PC-3 (cell line): ENCODE data around the gene TBPL1. TPM values are rescaled to one million over a fixed set of nuclear protein-coding genes. Genes with fewer than 3 reads are reported as not detected.
"Not testable (repeated sequence)": the region's sequence is repeated elsewhere in the genome, so short reads cannot be mapped to it uniquely, and the experiment has no call there.

Experiments
- ATAC-seq: fragments of 200-7000 bp; cut with Tn5 transposase; 2 replicates; pipeline ENCODE4 v1.9.1; 2020; ENCODE audit warnings: mild to moderate bottlenecking, moderate library complexity
- BruUV-seq: library from RNA; stranded (reverse); fragments of 400-500 nt; replicated peaks from 2 replicates; lab custom pipeline; 2021; lab: Mats Ljungman, UMichigan
- CTCF ChIA-PET: fragments of 300-600 bp; sonication (Branson Sonifier 250); formaldehyde crosslinking; loops from one replicate; lab custom pipeline; 2022; ENCODE audit warnings: antibody characterized with exemption; lab: Charles Lee
- POLR2A ChIA-PET: fragments of 300-600 bp; sonication (Branson Sonifier 250); formaldehyde crosslinking; loops from one replicate; lab custom pipeline; 2022; ENCODE audit warnings: antibody characterized with exemption; ENCODE audit not compliant: unreplicated experiment; lab: Charles Lee
- DNase-seq: peaks from one replicate; pipeline ENCODE4 v3.0.0-alpha.2; 2015
- H2AFZ ChIP-seq: fragments of 300-600 bp; sonication (generic); 2 replicates; pipeline ENCODE4 v1.6.0; 2016; ENCODE audit warnings: antibody characterized with exemption, low read length
- H3F3A ChIP-seq: fragments of 300-600 bp; sonication (generic); one replicate; pipeline ENCODE4 v1.6.0; 2017; ENCODE audit warnings: antibody characterized with exemption, low read length, control low read depth, mild to moderate bottlenecking; ENCODE audit not compliant: unreplicated experiment
- H3K27ac ChIP-seq: fragments of 300-600 bp; sonication (generic); 2 replicates; pipeline ENCODE4 v1.5.1; 2016; ENCODE audit warnings: mild to moderate bottlenecking, low read length
- H3K27me3 ChIP-seq: fragments of 300-600 bp; sonication (generic); 2 replicates; pipeline ENCODE4 v1.6.1; 2016; ENCODE audit warnings: low read length, mixed read lengths
- H3K36me3 ChIP-seq: fragments of 300-600 bp; sonication (generic); 2 replicates; pipeline ENCODE4 v1.6.1; 2016; ENCODE audit warnings: low read depth, mixed run types, low read length, mixed read lengths
- H3K4me1 ChIP-seq: fragments of 300-600 bp; sonication (generic); 2 replicates; pipeline ENCODE4 v1.5.1; 2016; ENCODE audit warnings: low read length; ENCODE audit not compliant: insufficient read depth
- H3K4me2 ChIP-seq: fragments of 300-600 bp; sonication (generic); 2 replicates; pipeline ENCODE4 v1.6.0; 2016; ENCODE audit warnings: low read length
- H3K4me3 ChIP-seq: fragments of 300-600 bp; sonication (generic); 2 replicates; pipeline ENCODE4 v1.5.1; 2016; ENCODE audit warnings: mild to moderate bottlenecking, low read length, mixed read lengths
- H3K79me2 ChIP-seq: fragments of 300-600 bp; sonication (generic); 2 replicates; pipeline ENCODE4 v1.6.1; 2017; ENCODE audit warnings: low read length, mixed read lengths
- H3K9ac ChIP-seq: fragments of 300-600 bp; sonication (generic); 2 replicates; pipeline ENCODE4 v1.6.0; 2016; ENCODE audit warnings: mild to moderate bottlenecking, low read length
- H3K9me2 ChIP-seq: fragments of 300-600 bp; sonication (generic); replicated peaks from 2 replicates; pipeline ENCODE4 v1.6.1; 2016; ENCODE audit warnings: mixed run types, low read length, mixed read lengths
- H3K9me3 ChIP-seq: fragments of 300-600 bp; sonication (generic); 2 replicates; pipeline ENCODE4 v1.6.1; 2016; ENCODE audit warnings: low read length, mixed read lengths
- H4K20me1 ChIP-seq: fragments of 300-600 bp; sonication (generic); 2 replicates; pipeline ENCODE4 v1.6.1; 2016; ENCODE audit warnings: low read length, mixed read lengths
- EZH2 ChIP-seq: fragments of 300-600 bp; sonication (generic); IDR thresholded peaks from one replicate; pipeline ENCODE4 v1.6.1; 2017; ENCODE audit warnings: antibody characterized with exemption, mild to moderate bottlenecking, low read length; ENCODE audit not compliant: unreplicated experiment
- EZH2phosphoT487 ChIP-seq: fragments of 300-600 bp; sonication (generic); IDR thresholded peaks from 2 replicates; pipeline ENCODE4 v1.6.1; 2018; ENCODE audit warnings: mild to moderate bottlenecking, antibody characterized with exemption, low read length, borderline replicate concordance
- intact Hi-C: fragments of 100-400 bp; cut with micrococcal nuclease; formaldehyde crosslinking; loops from 2 replicates; pipeline ENCODE4 v1.9.0; 2023
- total RNA-seq: library from RNA; depleted of rRNA; stranded (reverse); fragments of >200 nt; gene quantifications from 2 replicates; pipeline ENCODE4 v1.2.3, GENCODE V29; 2014
- TF ChIP-seq, protein P1 (sequence below): fragments of 300-600 bp; sonication (generic); conservative IDR thresholded peaks from 2 replicates; pipeline ENCODE4 v1.5.1; 2017; ENCODE audit warnings: antibody characterized with exemption, low read depth, mild to moderate bottlenecking, low read length

TBPL1 gene
- total RNA-seq, 1 experiment from 2014 or later: 30.8 TPM

- H3K9me3 ChIP-seq: no peaks in the 10 kb centered on the region
- 0 out of 2 replicates have a peak overlapping the region, but pooled peaks have one; percentile 51 for H3K4me2 ChIP-seq
- ChIA-PET CTCF (interaction anchor here (0.6 to 1.1 kb wide), 5 partner anchors 39 to 352 kb away, joined by 4 to 8 read pairs (median 4); no protein-coding TSS in a partner anchor), POLR2A (no interaction called here)
- H3K9ac ChIP-seq: no peak overlapping the region
- intact Hi-C loops: no loop called here
- H3K27ac ChIP-seq: no peak overlapping the region
- no peak for TF ChIP-seq EZH2
- TF ChIP-seq, protein P1, sequence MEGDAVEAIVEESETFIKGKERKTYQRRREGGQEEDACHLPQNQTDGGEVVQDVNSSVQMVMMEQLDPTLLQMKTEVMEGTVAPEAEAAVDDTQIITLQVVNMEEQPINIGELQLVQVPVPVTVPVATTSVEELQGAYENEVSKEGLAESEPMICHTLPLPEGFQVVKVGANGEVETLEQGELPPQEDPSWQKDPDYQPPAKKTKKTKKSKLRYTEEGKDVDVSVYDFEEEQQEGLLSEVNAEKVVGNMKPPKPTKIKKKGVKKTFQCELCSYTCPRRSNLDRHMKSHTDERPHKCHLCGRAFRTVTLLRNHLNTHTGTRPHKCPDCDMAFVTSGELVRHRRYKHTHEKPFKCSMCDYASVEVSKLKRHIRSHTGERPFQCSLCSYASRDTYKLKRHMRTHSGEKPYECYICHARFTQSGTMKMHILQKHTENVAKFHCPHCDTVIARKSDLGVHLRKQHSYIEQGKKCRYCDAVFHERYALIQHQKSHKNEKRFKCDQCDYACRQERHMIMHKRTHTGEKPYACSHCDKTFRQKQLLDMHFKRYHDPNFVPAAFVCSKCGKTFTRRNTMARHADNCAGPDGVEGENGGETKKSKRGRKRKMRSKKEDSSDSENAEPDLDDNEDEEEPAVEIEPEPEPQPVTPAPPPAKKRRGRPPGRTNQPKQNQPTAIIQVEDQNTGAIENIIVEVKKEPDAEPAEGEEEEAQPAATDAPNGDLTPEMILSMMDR: peak; percentile 60
- no peak for TF ChIP-seq EZH2phosphoT487
- no peaks in the 10 kb centered on the region for H3F3A ChIP-seq
- DNase-seq (peak; percentile 88), ATAC-seq (peak; percentile 69)
- H3K4me3 ChIP-seq: no peak overlapping the region
- no TSS peak for BruUV-seq
- no peaks in the 10 kb centered on the region; the same call in 1 of the 2 replicates for H3K36me3 ChIP-seq
- H4K20me1 ChIP-seq: no peaks in the 10 kb centered on the region
- H3K27me3 ChIP-seq: no peaks in the 10 kb centered on the region
- no peak overlapping the region for H2AFZ ChIP-seq
- H3K9me2 ChIP-seq: no peaks in the 10 kb centered on the region
- no peaks in the 10 kb centered on the region; the same call in 1 of the 2 replicates for H3K4me1 ChIP-seq
- no peaks in the 10 kb centered on the region for H3K79me2 ChIP-seq
Measured at GRCh38 chr6:133921249-133921859, 31.7 kb upstream of the TBPL1 start.

GRCh38 chr6:133923938-133924593 is 29.0 kb upstream of the TBPL1 start:
- Histone ChIP-seq H3K9me2 (no peaks in the 10 kb centered on the region), H3K27ac (no peak overlapping the region), H4K20me1 (no peaks in the 10 kb centered on the region), H3K36me3 (no peaks in the 10 kb centered on the region), H3K27me3 (no peaks in the 10 kb centered on the region), H2AFZ (no peak overlapping the region), H3K9ac (no peak overlapping the region), H3K4me3 (no peak overlapping the region), H3K4me1 (no peaks in the 10 kb centered on the region), H3K79me2 (no peaks in the 10 kb centered on the region), H3F3A (no peaks in the 10 kb centered on the region), H3K9me3 (no peaks in the 10 kb centered on the region), H3K4me2 (no peak overlapping the region)
- intact Hi-C loops: loop anchor here (1.0 to 2.0 kb wide), 3 partner anchors 49 to 173 kb away; no protein-coding TSS in a partner anchor
- no TSS peak for BruUV-seq
- CTCF ChIA-PET: interaction anchor here (0.5 to 3.6 kb wide), 9 partner anchors 38 to 355 kb away, joined by 3 to 52 read pairs (median 3); no protein-coding TSS in a partner anchor
- ATAC-seq: peak; percentile 88
- TF ChIP-seq EZH2phosphoT487 (no peak), EZH2 (no peak)
- TF ChIP-seq, protein P1: peak; percentile 88
- POLR2A ChIA-PET: no interaction called here
- DNase-seq: peak; percentile 76

- CTCF ChIA-PET, H3K9ac ChIP-seq, H4K20me1 ChIP-seq, H3K79me2 ChIP-seq, H3K9me2 ChIP-seq, H3K27me3 ChIP-seq, DNase-seq, intact Hi-C loops, H3K27ac ChIP-seq, ATAC-seq, H3K4me3 ChIP-seq, BruUV-seq, H3K36me3 ChIP-seq, H3K4me1 ChIP-seq, POLR2A ChIA-PET, H2AFZ ChIP-seq, H3K4me2 ChIP-seq, H3F3A ChIP-seq, H3K9me3 ChIP-seq: not testable (repeated sequence)
Measured at GRCh38 chr6:133931221-133931620, 21.8 kb upstream of the TBPL1 start.

- H3K4me3 ChIP-seq, CTCF ChIA-PET, H2AFZ ChIP-seq, H3K9me3 ChIP-seq, H3K36me3 ChIP-seq, BruUV-seq, H3F3A ChIP-seq, POLR2A ChIA-PET, ATAC-seq, H3K4me1 ChIP-seq, H3K27ac ChIP-seq, DNase-seq, H3K9me2 ChIP-seq, intact Hi-C loops, H3K4me2 ChIP-seq, H4K20me1 ChIP-seq, H3K9ac ChIP-seq, H3K27me3 ChIP-seq, H3K79me2 ChIP-seq: not testable (repeated sequence)
Measured at GRCh38 chr6:133936352-133936751, 16.7 kb upstream of the TBPL1 start.
